Measurements from ENCODE around the gene ACSS3.

ACSS3 gene

GRCh38 chr12:81075539-81075938 lies 2.3 kb upstream of the ACSS3 start:
- no peak for DNase-seq (ENCODE audit: low read depth)
- no peak overlapping the region for H3K4me3 ChIP-seq (ENCODE audit: control insufficient read depth, low read depth, low read length)
- TF ChIP-seq CTCF (IDR thresholded peaks at IDR 0.05; ENCODE audit: control insufficient read depth, insufficient read depth, low read depth, low read length, missing control alignments) = no peak

DNA sequence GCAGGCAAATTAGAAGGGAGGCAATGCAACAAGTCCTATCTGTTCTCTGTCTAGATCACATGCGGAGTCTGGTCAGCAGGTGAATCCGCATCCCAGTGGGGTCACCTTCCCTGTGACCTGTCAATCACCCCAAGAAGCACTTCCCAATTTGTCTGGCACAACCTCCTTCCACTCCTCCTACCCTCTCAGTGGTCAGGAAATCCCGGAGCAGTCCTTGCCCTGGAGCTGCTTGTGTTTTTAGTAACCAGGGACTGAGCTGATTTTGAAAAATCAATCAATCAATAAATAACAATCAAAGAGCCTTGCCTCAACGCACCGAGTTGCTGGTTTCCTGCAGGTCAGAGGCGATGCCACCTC lies 572 bp upstream of the ACSS3 start:
- no peak for TF ChIP-seq CTCF (IDR thresholded peaks at IDR 0.05; ENCODE audit: control insufficient read depth, insufficient read depth, low read depth, low read length, missing control alignments)
- DNase-seq (ENCODE audit: low read depth) = no peak
- peak overlapping the region; percentile 67 for H3K4me3 ChIP-seq (ENCODE audit: control insufficient read depth, low read depth, low read length)

DNA sequence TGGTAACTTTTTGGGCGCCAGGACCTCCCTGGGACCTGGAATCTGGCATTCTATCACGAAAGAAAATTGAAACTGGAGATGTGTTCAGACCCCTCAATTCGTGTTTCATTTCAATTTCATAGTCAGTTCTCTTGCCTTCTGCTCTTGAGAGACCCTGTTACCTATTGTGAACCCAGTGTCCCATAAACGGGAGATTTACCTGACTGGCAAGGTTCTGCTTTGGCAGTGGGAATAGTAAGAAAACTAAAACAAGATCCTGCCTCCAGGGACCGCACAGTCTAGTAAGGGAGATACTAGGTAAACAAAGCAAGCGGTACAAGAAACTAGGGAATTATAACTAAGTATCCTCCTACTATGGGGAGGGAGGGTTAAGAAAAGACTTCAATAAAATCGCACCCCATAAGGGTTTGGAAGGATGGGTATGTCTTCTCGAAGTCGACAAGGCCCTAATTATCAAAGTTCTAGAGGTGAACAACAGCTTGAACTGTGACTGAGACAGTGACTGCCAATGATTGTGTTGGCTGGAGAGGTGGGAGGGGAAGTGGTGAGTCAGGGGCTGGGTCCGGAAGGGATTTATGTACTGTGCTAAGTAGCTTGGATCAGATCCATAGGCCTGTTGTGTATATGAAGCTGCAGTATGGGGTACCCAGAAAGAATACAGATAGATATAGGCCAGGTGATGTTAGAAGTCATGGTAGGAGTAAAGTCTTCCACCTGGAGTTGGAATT lies 754 bp downstream of the ACSS3 start:
- no peak for TF ChIP-seq CTCF (IDR thresholded peaks at IDR 0.05; ENCODE audit: control insufficient read depth, insufficient read depth, low read depth, low read length, missing control alignments)
- DNase-seq (ENCODE audit: low read depth) = peak; percentile 24
- peak overlapping the region; percentile 67 for H3K4me3 ChIP-seq (ENCODE audit: control insufficient read depth, low read depth, low read length)

GRCh38 chr12:81079280-81080076 lies 1.6 kb downstream of the ACSS3 start:
- no peak overlapping the region; the same call in 1 of the 2 replicates for H3K4me3 ChIP-seq (ENCODE audit: control insufficient read depth, low read depth, low read length)
- TF ChIP-seq CTCF (IDR thresholded peaks at IDR 0.05; ENCODE audit: control insufficient read depth, insufficient read depth, low read depth, low read length, missing control alignments) = no peak
- DNase-seq (ENCODE audit: low read depth) = no peak

GRCh38 chr12:81080431-81080983 lies 2.6 kb downstream of the ACSS3 start:
- no peak overlapping the region for H3K4me3 ChIP-seq (ENCODE audit: control insufficient read depth, low read depth, low read length)
- DNase-seq (ENCODE audit: low read depth) = peak; percentile 31
- TF ChIP-seq CTCF (IDR thresholded peaks at IDR 0.05; ENCODE audit: control insufficient read depth, insufficient read depth, low read depth, low read length, missing control alignments) = no peak

DNA sequence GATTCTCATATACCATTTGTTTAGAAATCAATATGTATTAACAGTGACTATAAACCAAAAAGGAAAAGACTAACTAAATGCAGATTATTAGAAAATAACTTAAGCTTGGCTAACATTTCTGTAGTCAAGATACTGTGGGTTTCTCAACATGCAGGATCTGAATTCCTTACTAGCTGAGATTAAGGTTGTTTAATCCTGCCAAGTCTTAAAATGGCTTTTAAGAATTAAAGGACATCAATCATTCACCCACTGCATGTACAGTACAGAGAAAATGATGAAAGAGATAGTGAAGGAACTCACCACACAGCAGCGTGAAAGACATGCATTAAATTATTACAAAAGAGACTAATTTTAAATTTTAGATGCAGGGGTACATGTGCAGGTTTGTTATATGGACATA lies 3.8 kb downstream of the ACSS3 start:
- H3K4me3 ChIP-seq (ENCODE audit: control insufficient read depth, low read depth, low read length) = no peak overlapping the region
- DNase-seq (ENCODE audit: low read depth) = no peak
- TF ChIP-seq CTCF (IDR thresholded peaks at IDR 0.05; ENCODE audit: control insufficient read depth, insufficient read depth, low read depth, low read length, missing control alignments) = no peak
